NCI-H460 (cell line): ENCODE data around the gene FZR1. TPM values are rescaled to one million over a fixed set of nuclear protein-coding genes. Genes with fewer than 3 reads are reported as not detected.

Experiments used
- DNase-seq: peaks from one replicate; pipeline ENCODE4 v3.0.0-alpha.2; 2016; ENCODE audit warnings: low read depth; ENCODE audit errors: extremely low read depth
- small RNA-seq, 2 experiments: library from RNA; depleted of rRNA; stranded (forward); fragments of <200 nt; gene quantifications; one replicate each; pipeline ENCODE3, GENCODE V24; 2014
- total RNA-seq: library from RNA; depleted of rRNA; stranded (reverse); fragments of >200 nt; shearing (Covaris generic); gene quantifications from 2 replicates; pipeline ENCODE4 v1.2.3, GENCODE V29; 2014; rRNA removed

Gene FZR1
- total RNA-seq, 1 experiment from 2014 or later = 17.6 TPM

DNA sequence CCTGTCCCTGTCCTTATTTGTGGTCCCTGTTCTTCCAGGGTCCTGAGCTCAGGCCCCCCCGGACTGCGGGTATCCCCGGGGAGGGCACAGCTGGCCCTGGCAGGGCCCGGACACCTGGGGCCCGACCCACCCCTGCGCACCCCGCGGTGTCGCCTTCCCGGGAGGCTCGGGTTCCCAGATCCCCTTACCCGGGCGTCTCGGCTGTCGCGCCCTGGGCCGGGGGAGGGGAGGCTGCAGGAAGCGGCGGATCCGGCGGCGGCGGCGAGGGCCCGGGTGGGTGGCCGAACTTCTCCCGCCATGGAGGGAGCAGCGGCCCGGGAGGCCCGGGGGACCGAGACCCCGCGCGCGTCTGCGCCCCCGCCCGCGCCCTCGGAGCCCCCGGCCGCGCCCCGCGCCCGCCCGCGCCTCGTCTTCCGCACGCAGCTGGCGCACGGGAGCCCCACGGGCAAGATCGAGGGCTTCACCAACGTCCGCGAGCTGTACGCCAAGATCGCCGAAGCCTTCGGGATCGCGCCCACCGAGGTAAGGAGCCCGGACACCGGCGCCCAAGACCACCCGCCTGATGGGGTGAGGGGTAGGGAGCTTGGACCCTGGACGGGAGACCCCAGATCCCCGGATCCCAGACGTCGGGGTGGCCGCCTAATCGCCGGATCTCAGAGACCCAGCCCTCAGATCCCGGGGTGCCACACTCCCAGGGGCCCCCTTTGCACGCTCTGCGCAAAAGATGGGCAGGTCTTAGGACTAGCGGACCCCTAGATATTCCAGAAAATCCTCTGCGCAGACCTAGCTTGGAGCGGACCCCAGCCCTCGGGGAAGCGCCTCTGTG is 79.4 kb downstream of the FZR1 start, which contains the start of gene GIPC3:
Gene GIPC3, plus strand, starts transcription at position 178 of the 826 bp plus-strand sequence. Its CDS starts 120 bp downstream, at position 298.
- DNase-seq = no peak

GRCh38 chr19:3586127-3586626 is 80.1 kb downstream of the FZR1 start:
- DNase-seq = no peak

DNA sequence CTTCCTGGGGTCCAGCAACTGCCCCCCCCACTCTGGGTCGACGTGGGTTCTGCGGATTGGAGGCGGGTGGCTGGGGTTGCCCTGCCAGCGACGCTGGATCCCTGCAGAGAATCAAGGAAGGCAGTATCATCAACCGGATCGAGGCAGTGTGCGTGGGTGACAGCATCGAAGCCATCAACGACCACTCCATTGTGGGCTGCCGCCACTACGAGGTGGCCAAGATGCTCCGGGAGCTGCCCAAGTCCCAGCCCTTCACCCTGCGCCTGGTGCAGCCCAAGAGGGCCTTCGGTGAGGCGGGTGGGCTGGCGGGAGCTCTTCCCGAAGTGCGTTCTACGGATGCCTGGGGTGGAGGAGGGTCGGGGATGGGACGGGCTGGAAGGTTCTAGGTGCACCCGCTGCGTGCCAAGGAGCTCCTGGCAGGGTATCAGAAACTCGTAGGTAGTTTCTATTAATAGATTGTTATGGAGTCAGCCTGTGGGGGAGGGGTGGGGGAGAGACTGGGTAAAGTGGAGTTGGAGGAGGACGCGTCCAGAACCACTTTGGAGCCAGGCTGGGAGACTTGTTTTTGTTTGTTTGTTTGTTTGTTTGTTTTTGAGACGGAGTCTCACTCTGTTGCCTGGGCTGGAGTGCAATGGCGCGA is 80.7 kb downstream of the FZR1 start:
- no peak for DNase-seq

Small RNA genes within 50 kb of the gene (small RNA-seq; reads per million reads assigned to genes)
- 0 reads per million in 2 experiments for gene AC005786.1
- gene RF00212 = 0 reads per million in 2 experiments

Other genes with a start within 250 kb of the FZR1 start
- 10.1 and 13.6 TPM in 2 replicates for gene NFIC, start 139.7 kb upstream of the FZR1 start, total RNA-seq
- gene SMIM24, start 25.8 kb upstream of the FZR1 start, total RNA-seq = not detected in 2 replicates
- not detected in 2 replicates for gene SMIM44, start 22.9 kb upstream of the FZR1 start, total RNA-seq
- gene DOHH, start 5.6 kb upstream of the FZR1 start, total RNA-seq = 13.0 and 13.7 TPM in 2 replicates
- not detected in 2 replicates for gene TEKTIP1, start 32.9 kb downstream of the FZR1 start, total RNA-seq
- gene MFSD12, start 51.3 kb downstream of the FZR1 start, total RNA-seq = 178 and 210 TPM in 2 replicates
- 125 and 134 TPM in 2 replicates for gene HMG20B, start 66.6 kb downstream of the FZR1 start, total RNA-seq
- gene GIPC3, start 79.2 kb downstream of the FZR1 start, total RNA-seq = 0.25 and 0.29 TPM in 2 replicates
- 1.2 and 1.4 TPM in 2 replicates for gene TBXA2R, start 100.6 kb downstream of the FZR1 start, total RNA-seq
- 10.5 and 13.0 TPM in 2 replicates for gene CACTIN, start 120.5 kb downstream of the FZR1 start, total RNA-seq
- 6.2 and 6.8 TPM in 2 replicates for gene PIP5K1C, start 194.2 kb downstream of the FZR1 start, total RNA-seq
- 0.69 and 0.98 TPM in 2 replicates for gene TJP3, start 202.1 kb downstream of the FZR1 start, total RNA-seq